Liver (tissue), 9 donors: ENCODE results near the gene HDAC10. TPM values are rescaled to one million over a fixed set of nuclear protein-coding genes. Genes with fewer than 3 reads are reported as not detected.

Experiments
- DNase-seq: peaks from one replicate; pipeline ENCODE4 v3.0.0-alpha.2; 2017; ENCODE audit warnings: low spot score
- H3K27ac ChIP-seq, 2 donors: one replicate each; pipeline ENCODE4 v1.7.0; 2013; ENCODE audit warnings: inconsistent platforms in 2 of 2, low read length in 2 of 2, control low read depth in 1 of 2, low read depth in 1 of 2, mild to moderate bottlenecking in 1 of 2
- H3K27me3 ChIP-seq, 4 donors: one replicate each; pipeline versions ENCODE4 v1.6.1 to v1.7.0; 2013; ENCODE audit warnings: low read length in 3 of 4, inconsistent platforms in 1 of 4, mild to moderate bottlenecking in 1 of 4, moderate library complexity in 1 of 4; ENCODE audit not compliant: control insufficient read depth in 4 of 4, insufficient read depth in 4 of 4
- H3K36me3 ChIP-seq, 4 donors: one replicate each; pipeline versions ENCODE4 v1.6.1 to v1.7.0; 2013; ENCODE audit warnings: low read length in 3 of 4, mild to moderate bottlenecking in 3 of 4, low read depth in 1 of 4, moderate library complexity in 1 of 4; ENCODE audit not compliant: control insufficient read depth in 4 of 4, insufficient read depth in 3 of 4
- H3K4me1 ChIP-seq, 4 donors: one replicate each; pipeline versions ENCODE4 v1.6.1 to v1.7.0; 2013; ENCODE audit warnings: low read length in 3 of 4, mild to moderate bottlenecking in 3 of 4, moderate library complexity in 1 of 4; ENCODE audit not compliant: control insufficient read depth in 4 of 4, insufficient read depth in 4 of 4
- H3K4me3 ChIP-seq, 3 donors: one replicate each; pipeline versions ENCODE4 v1.6.1 to v1.7.0; 2013; ENCODE audit warnings: low read length in 3 of 3, control low read depth in 1 of 3, low read depth in 1 of 3, mild to moderate bottlenecking in 1 of 3
- H3K9ac ChIP-seq, 2 donors: one replicate each; pipeline ENCODE4 v1.7.0; 2013; ENCODE audit warnings: low read length in 2 of 2, mild to moderate bottlenecking in 2 of 2, moderate library complexity in 2 of 2, control low read depth in 1 of 2, low read depth in 1 of 2
- H3K9me3 ChIP-seq, 4 donors: one replicate each; pipeline versions ENCODE4 v1.6.1 to v1.7.0; 2013; ENCODE audit warnings: low read length in 3 of 4; ENCODE audit not compliant: control insufficient read depth in 4 of 4
- CTCF ChIP-seq: fragments of 150-350 bp; IDR thresholded peaks from 2 replicates; pipeline ENCODE4 v1.5.1; 2017; ENCODE audit warnings: improper control_type of control experiment, low read depth, low read length; ENCODE audit not compliant: missing input control
- EGR1 ChIP-seq, 2 donors: IDR thresholded peaks; 2 replicates each; pipeline ENCODE4 v1.6.1; 2016 to 2018; ENCODE audit warnings: antibody characterized with exemption in 2 of 2, low read depth in 2 of 2
- FOXA1 ChIP-seq: IDR thresholded peaks from 2 replicates; pipeline ENCODE4 v1.6.1; 2016; ENCODE audit warnings: antibody characterized with exemption
- FOXA2 ChIP-seq: IDR thresholded peaks from 2 replicates; pipeline ENCODE4 v1.6.1; 2016; ENCODE audit warnings: antibody characterized with exemption
- GABPA ChIP-seq, 2 donors: IDR thresholded peaks in 1 of 2; conservative IDR thresholded peaks in 1 of 2; 2 replicates each; pipeline ENCODE4 v1.6.1; 2016; ENCODE audit warnings: antibody characterized with exemption in 2 of 2, mild to moderate bottlenecking in 1 of 2, moderate library complexity in 1 of 2
- HNF4A ChIP-seq, 2 donors: conservative IDR thresholded peaks; 2 replicates each; pipeline ENCODE4 v1.6.1; 2016; ENCODE audit warnings: antibody characterized with exemption in 2 of 2, mild to moderate bottlenecking in 2 of 2
- HNF4G ChIP-seq: IDR thresholded peaks from 2 replicates; pipeline ENCODE4 v1.6.1; 2016; ENCODE audit warnings: antibody characterized with exemption
- JUND ChIP-seq, 2 donors: IDR thresholded peaks; 2 replicates each; pipeline ENCODE4 v1.6.1; 2016; ENCODE audit warnings: antibody characterized with exemption in 2 of 2
- NR2F2 ChIP-seq: IDR thresholded peaks from 2 replicates; pipeline ENCODE4 v1.6.1; 2016; ENCODE audit warnings: antibody characterized with exemption
- RAD21 ChIP-seq, 2 donors: IDR thresholded peaks; 2 replicates each; pipeline ENCODE4 v1.6.1; 2016; ENCODE audit warnings: antibody characterized with exemption in 2 of 2, mild to moderate bottlenecking in 2 of 2
- REST ChIP-seq: IDR thresholded peaks from 2 replicates; pipeline ENCODE4 v1.6.1; 2016; ENCODE audit warnings: antibody characterized with exemption, mild to moderate bottlenecking
- RXRA ChIP-seq, 2 donors: IDR thresholded peaks; 2 replicates each; pipeline ENCODE4 v1.6.1; 2017 to 2018; ENCODE audit warnings: antibody characterized with exemption in 2 of 2, mild to moderate bottlenecking in 1 of 2
- SP1 ChIP-seq: IDR thresholded peaks from 2 replicates; pipeline ENCODE4 v1.6.1; 2018; ENCODE audit warnings: antibody characterized with exemption, mild to moderate bottlenecking
- TAF1 ChIP-seq: conservative IDR thresholded peaks from 2 replicates; pipeline ENCODE4 v1.6.1; 2016; ENCODE audit warnings: antibody characterized with exemption, mild to moderate bottlenecking
- YY1 ChIP-seq: IDR thresholded peaks from 2 replicates; pipeline ENCODE4 v1.6.1; 2016; ENCODE audit warnings: antibody characterized with exemption, mild to moderate bottlenecking
- WGBS: extraction: QIAGEN DNeasy Blood & Tissue Kit; methylation state at CpG from one replicate; pipeline ENCODE4 v1.1.7; 2013; 5-methylcytosine and 5-hydroxymethylcytosine counted together
- polyA plus RNA-seq, 2 donors: library from polyadenylated mRNA; stranded (reverse) in 1 of 2; unstranded in 1 of 2; fragments of 200-250 nt in 1 of 2; fragments of >200 nt in 1 of 2; fragmentation: Nextera tagmentation in 1 of 2; extraction: Ambion mirVana in 1 of 2; gene quantifications; one replicate each; pipeline versions ENCODE4 v1.2.1 to v1.2.3, GENCODE V29; 2013 to 2015
- total RNA-seq, 2 donors: library from RNA; depleted of rRNA; stranded (reverse); fragments of >200 nt; gene quantifications; one replicate each; pipeline ENCODE4 v1.2.3, GENCODE V29; 2014
- TF ChIP-seq, protein P1 (sequence below): IDR thresholded peaks from 2 replicates; pipeline ENCODE4 v1.6.1; 2016; ENCODE audit warnings: antibody characterized with exemption
- TF ChIP-seq, protein P2 (sequence below): IDR thresholded peaks from 2 replicates; pipeline ENCODE4 v1.6.1; 2016; ENCODE audit warnings: antibody characterized with exemption
- TF ChIP-seq, protein P3 (sequence below): IDR thresholded peaks from 2 replicates; pipeline ENCODE4 v1.6.1; 2016; ENCODE audit warnings: antibody characterized with exemption
- donor health status: healthy.
- donor health status: healthy.
- donor health status: healthy.
- donor health status: healthy.
- donor health status: healthy.

The HDAC10 gene
- total and polyA plus RNA-seq, 4 donors, result 6.2 to 18.2 (median 13.6) TPM

DNA sequence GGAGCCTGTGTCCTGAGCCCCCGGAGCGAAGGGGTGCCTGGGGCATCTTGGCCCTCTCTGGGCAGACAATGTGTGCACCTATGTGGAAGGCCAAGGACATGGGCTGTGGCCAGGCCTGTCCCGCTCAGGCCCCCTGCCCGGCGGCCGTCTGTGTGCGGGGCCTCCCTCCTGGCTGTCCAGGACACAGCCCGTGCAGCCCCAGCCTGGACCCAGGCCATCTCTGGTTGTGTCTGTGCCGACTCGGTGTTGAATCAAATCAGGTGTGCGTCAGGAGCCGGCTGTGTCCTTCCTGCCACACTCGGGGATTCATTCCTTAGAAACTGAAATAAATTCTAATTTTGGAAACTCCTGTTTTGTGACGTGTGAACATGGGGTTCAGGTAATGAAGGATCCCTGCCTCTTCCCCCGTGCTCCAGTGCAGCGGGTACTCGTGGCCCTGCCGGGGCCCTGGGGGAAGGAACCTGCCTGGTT is 51.8 kb downstream of the HDAC10 start:
- WGBS, result 64% methylated on average over 18 of the region's 18 CpGs
- Histone ChIP-seq H3K9ac (no peak overlapping the region), H3K4me3 (no peak overlapping the region), H3K27me3 (no peaks in the 10 kb centered on the region), H3K27ac (no peak overlapping the region), H3K9me3 (no peaks in the 10 kb centered on the region), H3K36me3 (peaks cover 0 to 19% (median 1%) of the 10 kb centered on the region in 4 donors), H3K4me1 (peaks cover 14 to 70% (median 51%) of the 10 kb centered on the region in 4 donors)
- TF ChIP-seq YY1 (no peak), GABPA (IDR thresholded peaks at IDR 0.05 in 1 of 2, conservative IDR thresholded peaks at IDR 0.05 in 1 of 2) (no peak), RXRA (IDR thresholded peaks at IDR 0.05) (no peak), EGR1 (IDR thresholded peaks at IDR 0.05; ENCODE audit: low read depth in 2 of 2) (no peak), CTCF (no peak), HNF4G (no peak), NR2F2 (no peak), REST (no peak), FOXA1 (no peak), TAF1 (no peak), FOXA2 (no peak), RAD21 (IDR thresholded peaks at IDR 0.05) (no peak)
- TF ChIP-seq, protein P1, sequence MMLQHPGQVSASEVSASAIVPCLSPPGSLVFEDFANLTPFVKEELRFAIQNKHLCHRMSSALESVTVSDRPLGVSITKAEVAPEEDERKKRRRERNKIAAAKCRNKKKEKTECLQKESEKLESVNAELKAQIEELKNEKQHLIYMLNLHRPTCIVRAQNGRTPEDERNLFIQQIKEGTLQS, result no peak
- no peak for DNase-seq

GRCh38 chr22:50198624-50199017 is 52.4 kb downstream of the HDAC10 start:
- no peaks in the 10 kb centered on the region for H3K27me3 ChIP-seq
- H3K27ac ChIP-seq, result no peak overlapping the region
- H3K4me3 ChIP-seq, result no peak overlapping the region
- H3K4me1 ChIP-seq, result peaks cover 13 to 70% (median 52%) of the 10 kb centered on the region in 4 donors
- WGBS, result 92% methylated on average over 16 of the region's 16 CpGs
- no peaks in the 10 kb centered on the region for H3K9me3 ChIP-seq
- no peak overlapping the region for H3K9ac ChIP-seq
- H3K36me3 ChIP-seq, result peaks cover 0 to 26% (median 1%) of the 10 kb centered on the region in 4 donors
- DNase-seq, result no peak
- TF ChIP-seq, protein P1, result no peak
- TF ChIP-seq FOXA2 (no peak), HNF4A (conservative IDR thresholded peaks at IDR 0.05) (no peak), SP1 (no peak), TAF1 (no peak), NR2F2 (no peak), HNF4G (no peak), RXRA (IDR thresholded peaks at IDR 0.05) (no peak), JUND (IDR thresholded peaks at IDR 0.05) (no peak), RAD21 (IDR thresholded peaks at IDR 0.05) (no peak), REST (no peak), FOXA1 (no peak), EGR1 (IDR thresholded peaks at IDR 0.05; ENCODE audit: low read depth in 2 of 2) (no peak), GABPA (IDR thresholded peaks at IDR 0.05 in 1 of 2, conservative IDR thresholded peaks at IDR 0.05 in 1 of 2) (no peak)
- TF ChIP-seq, protein P2, sequence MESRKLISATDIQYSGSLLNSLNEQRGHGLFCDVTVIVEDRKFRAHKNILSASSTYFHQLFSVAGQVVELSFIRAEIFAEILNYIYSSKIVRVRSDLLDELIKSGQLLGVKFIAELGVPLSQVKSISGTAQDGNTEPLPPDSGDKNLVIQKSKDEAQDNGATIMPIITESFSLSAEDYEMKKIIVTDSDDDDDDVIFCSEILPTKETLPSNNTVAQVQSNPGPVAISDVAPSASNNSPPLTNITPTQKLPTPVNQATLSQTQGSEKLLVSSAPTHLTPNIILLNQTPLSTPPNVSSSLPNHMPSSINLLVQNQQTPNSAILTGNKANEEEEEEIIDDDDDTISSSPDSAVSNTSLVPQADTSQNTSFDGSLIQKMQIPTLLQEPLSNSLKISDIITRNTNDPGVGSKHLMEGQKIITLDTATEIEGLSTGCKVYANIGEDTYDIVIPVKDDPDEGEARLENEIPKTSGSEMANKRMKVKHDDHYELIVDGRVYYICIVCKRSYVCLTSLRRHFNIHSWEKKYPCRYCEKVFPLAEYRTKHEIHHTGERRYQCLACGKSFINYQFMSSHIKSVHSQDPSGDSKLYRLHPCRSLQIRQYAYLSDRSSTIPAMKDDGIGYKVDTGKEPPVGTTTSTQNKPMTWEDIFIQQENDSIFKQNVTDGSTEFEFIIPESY, result no peak
- TF ChIP-seq, protein P3, sequence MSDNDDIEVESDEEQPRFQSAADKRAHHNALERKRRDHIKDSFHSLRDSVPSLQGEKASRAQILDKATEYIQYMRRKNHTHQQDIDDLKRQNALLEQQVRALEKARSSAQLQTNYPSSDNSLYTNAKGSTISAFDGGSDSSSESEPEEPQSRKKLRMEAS, result no peak
